Esophagus squamous epithelium (tissue), 5 donors: Measurements from ENCODE around the gene BANF2. TPM values are rescaled to one million over a fixed set of nuclear protein-coding genes. Genes with fewer than 3 reads are reported as not detected.

Source experiments
- DNase-seq: peaks from one replicate; lab custom pipeline; 2025; lab: John Stamatoyannopoulos, UW
- H3K27ac ChIP-seq, 4 donors: fragments of 200-600 bp; sonication (generic); one replicate each; pipeline ENCODE4 v1.5.1; 2016 to 2019; ENCODE audit warnings: mild to moderate bottlenecking in 1 of 4
- H3K27me3 ChIP-seq, 4 donors: fragments of 200-600 bp; sonication (generic); 1 replicate in 3 of 4; 2 replicates in 1 of 4; pipeline versions ENCODE4 v1.5.1 to v1.6.0; 2017 to 2021; ENCODE audit warnings: antibody characterized with exemption in 1 of 4
- H3K36me3 ChIP-seq, 3 donors: fragments of 200-600 bp; sonication (generic); one replicate each; pipeline ENCODE4 v1.5.1; 2016 to 2019
- H3K4me1 ChIP-seq, 3 donors: fragments of 200-600 bp; sonication (generic); one replicate each; pipeline ENCODE4 v1.5.1; 2017 to 2019
- H3K4me3 ChIP-seq, 4 donors: fragments of 200-600 bp; sonication (generic); 1 replicate in 3 of 4; 2 replicates in 1 of 4; pipeline ENCODE4 v1.5.1; 2016 to 2019; ENCODE audit warnings: mild to moderate bottlenecking in 2 of 4, moderate library complexity in 1 of 4
- H3K9me3 ChIP-seq, 3 donors: fragments of 200-600 bp; sonication (generic); one replicate each; pipeline ENCODE4 v1.5.1; 2016 to 2019
- CTCF ChIP-seq, 6 experiments: fragments of 450-650 bp in 4 of 6; fragments of 200-600 bp in 2 of 6; sonication (generic) in 2 of 6; IDR thresholded peaks; one replicate each; pipeline ENCODE4 v1.5.1; 2016 to 2019; ENCODE audit warnings: antibody characterized with exemption in 6 of 6, mild to moderate bottlenecking in 4 of 6, moderate library complexity in 4 of 6
- POLR2A ChIP-seq, 4 donors: fragments of 450-650 bp; IDR thresholded peaks; one replicate each; pipeline ENCODE4 v1.6.1; 2017; ENCODE audit warnings: antibody characterized with exemption in 4 of 4, mild to moderate bottlenecking in 4 of 4, moderate library complexity in 3 of 4
- WGBS, 2 donors: methylation state at CpG; one replicate each; pipeline ENCODE4 v1.1.5; 2018; 5-methylcytosine and 5-hydroxymethylcytosine counted together
- intact Hi-C: fragments of 100-400 bp; cut with DNase I; formaldehyde crosslinking; loops from one replicate; pipeline ENCODE4 v1.15.0; 2022
- total RNA-seq, 4 donors: library from RNA; depleted of rRNA; stranded (reverse); fragments of >200 nt; gene quantifications; one replicate each; pipeline ENCODE4 v1.1.0, GENCODE V29; 2016
- donor health status: DM: yes; HTN: yes; CAD: no.

BANF2 gene
- total RNA-seq, 4 donors from 2014 or later = not detected

GRCh38 chr20:17691758-17692157 lies 8.0 kb upstream of the BANF2 start:
- TF ChIP-seq POLR2A (IDR thresholded peaks at IDR 0.05) (no peak), CTCF (IDR thresholded peaks at IDR 0.05) (no peak)
- H3K27me3 ChIP-seq = no peaks in the 10 kb centered on the region
- 55 to 64% methylated on average over 2 of the region's 2 CpGs for WGBS, 2 donors

DNA sequence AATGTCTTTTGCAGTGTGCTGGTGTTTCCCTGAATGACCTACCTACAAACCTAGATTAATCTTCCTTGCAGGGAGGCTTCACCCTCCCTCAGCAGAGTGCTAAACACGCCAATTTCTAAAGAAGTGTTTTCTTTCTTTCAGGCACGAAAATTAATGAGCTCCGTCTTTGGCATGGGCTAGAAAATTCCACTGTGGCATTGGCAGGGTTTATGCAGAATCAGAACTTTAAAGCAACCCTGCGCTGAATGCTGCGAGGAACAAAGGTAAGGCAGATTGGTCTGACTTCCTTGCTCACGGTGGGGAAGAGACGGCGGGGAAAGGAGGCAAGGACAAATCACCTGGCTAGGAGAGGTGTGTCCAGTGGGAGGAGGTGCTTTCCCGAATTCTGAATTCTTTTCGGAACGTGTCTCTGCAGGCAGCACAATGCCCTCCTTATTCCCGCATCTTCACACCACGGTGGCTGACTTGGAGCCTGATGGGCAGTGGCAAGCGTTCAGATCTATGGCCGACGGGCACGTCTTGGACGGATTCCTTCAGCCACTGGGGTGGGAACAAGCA lies 6.2 kb upstream of the BANF2 start:
- WGBS, 2 donors = 37 to 39% methylated on average over 13 to 18 of the region's 18 CpGs
- peak overlapping the region in 1 of 4 donors; percentile 29 for H3K4me3 ChIP-seq

More at GRCh38 chr20:17691758-17692157, 8.0 kb upstream of the BANF2 start:
- no peak overlapping the region for H3K4me3 ChIP-seq
- no peak for DNase-seq
- H3K9me3 ChIP-seq = no peaks in the 10 kb centered on the region
- intact Hi-C loops = no loop called here
- no peak overlapping the region for H3K27ac ChIP-seq
- H3K36me3 ChIP-seq = no peaks in the 10 kb centered on the region
- peaks cover 0 to 13% (median 0%) of the 10 kb centered on the region in 3 donors for H3K4me1 ChIP-seq

GRCh38 chr20:17694767-17695166 lies 5.0 kb upstream of the BANF2 start:
- WGBS, 2 donors = 74 to 85% methylated on average over 3 of the region's 3 CpGs

More for the DNA sequence above, 6.2 kb upstream of the BANF2 start:
- H3K27me3 ChIP-seq = no peaks in the 10 kb centered on the region
- H3K36me3 ChIP-seq = no peaks in the 10 kb centered on the region
- H3K9me3 ChIP-seq = no peaks in the 10 kb centered on the region
- H3K27ac ChIP-seq = no peak overlapping the region
- intact Hi-C loops = no loop called here
- peaks cover 0 to 13% (median 0%) of the 10 kb centered on the region in 3 donors for H3K4me1 ChIP-seq
- TF ChIP-seq POLR2A (IDR thresholded peaks at IDR 0.05) = no peak
- TF ChIP-seq CTCF (IDR thresholded peaks at IDR 0.05) = no peak
- no peak for DNase-seq

GRCh38 chr20:17696287-17696686 lies 3.5 kb upstream of the BANF2 start:
- 83 to 92% methylated on average over 1 of the region's 1 CpG for WGBS, 2 donors
- no peaks in the 10 kb centered on the region for H3K27me3 ChIP-seq
- H3K9me3 ChIP-seq = no peaks in the 10 kb centered on the region
- TF ChIP-seq CTCF (IDR thresholded peaks at IDR 0.05) (no peak), POLR2A (IDR thresholded peaks at IDR 0.05) (no peak)
- no peaks in the 10 kb centered on the region for H3K36me3 ChIP-seq
- peaks cover 0 to 13% (median 0%) of the 10 kb centered on the region in 3 donors for H3K4me1 ChIP-seq
- no peak overlapping the region for H3K27ac ChIP-seq
- DNase-seq = no peak
- intact Hi-C loops = no loop called here
- H3K4me3 ChIP-seq = no peak overlapping the region

More at GRCh38 chr20:17694767-17695166, 5.0 kb upstream of the BANF2 start:
- no peaks in the 10 kb centered on the region for H3K27me3 ChIP-seq
- no peaks in the 10 kb centered on the region for H3K9me3 ChIP-seq
- no peak for TF ChIP-seq POLR2A (IDR thresholded peaks at IDR 0.05)
- no peak for TF ChIP-seq CTCF (IDR thresholded peaks at IDR 0.05)
- H3K27ac ChIP-seq = no peak overlapping the region
- DNase-seq = no peak
- intact Hi-C loops = no loop called here
- H3K36me3 ChIP-seq = no peaks in the 10 kb centered on the region
- H3K4me3 ChIP-seq = no peak overlapping the region
- H3K4me1 ChIP-seq = peaks cover 0 to 13% (median 0%) of the 10 kb centered on the region in 3 donors

- no peaks in the 10 kb centered on the region for H3K27me3 ChIP-seq
Measured at GRCh38 chr20:17697171-17697570, 2.6 kb upstream of the BANF2 start.

More at GRCh38 chr20:17697171-17697570, 2.6 kb upstream of the BANF2 start:
- Histone ChIP-seq H3K4me1 (peaks cover 0 to 13% (median 0%) of the 10 kb centered on the region in 3 donors), H3K9me3 (no peaks in the 10 kb centered on the region), H3K36me3 (no peaks in the 10 kb centered on the region), H3K27ac (no peak overlapping the region), H3K4me3 (no peak overlapping the region)
- WGBS, 2 donors = 83 to 86% methylated on average over 1 of the region's 1 CpG
- TF ChIP-seq POLR2A (IDR thresholded peaks at IDR 0.05) (no peak), CTCF (IDR thresholded peaks at IDR 0.05) (no peak)
- no peak for DNase-seq
- intact Hi-C loops = no loop called here
